Rectal smooth muscle tissue (tissue), 1 donor: Measurements from ENCODE around the gene OR6B2.

ENCODE experiments used
- H3K27ac ChIP-seq: one replicate; pipeline ENCODE4 v1.7.0; 2013; ENCODE audit warnings: low read depth, low read length, inconsistent platforms
- H3K27me3 ChIP-seq: one replicate; pipeline ENCODE4 v1.7.0; 2013; ENCODE audit warnings: low read length; ENCODE audit not compliant: control insufficient read depth, insufficient read depth
- H3K36me3 ChIP-seq: one replicate; pipeline ENCODE4 v1.7.0; 2013; ENCODE audit warnings: low read length; ENCODE audit not compliant: control insufficient read depth, insufficient read depth
- H3K4me1 ChIP-seq: one replicate; pipeline ENCODE4 v1.7.0; 2013; ENCODE audit warnings: low read length; ENCODE audit not compliant: control insufficient read depth, insufficient read depth
- H3K4me3 ChIP-seq: one replicate; pipeline ENCODE4 v1.7.0; 2013; ENCODE audit warnings: low read length
- H3K9ac ChIP-seq: one replicate; pipeline ENCODE4 v1.7.0; 2013; ENCODE audit warnings: low read length

Gene OR6B2

DNA sequence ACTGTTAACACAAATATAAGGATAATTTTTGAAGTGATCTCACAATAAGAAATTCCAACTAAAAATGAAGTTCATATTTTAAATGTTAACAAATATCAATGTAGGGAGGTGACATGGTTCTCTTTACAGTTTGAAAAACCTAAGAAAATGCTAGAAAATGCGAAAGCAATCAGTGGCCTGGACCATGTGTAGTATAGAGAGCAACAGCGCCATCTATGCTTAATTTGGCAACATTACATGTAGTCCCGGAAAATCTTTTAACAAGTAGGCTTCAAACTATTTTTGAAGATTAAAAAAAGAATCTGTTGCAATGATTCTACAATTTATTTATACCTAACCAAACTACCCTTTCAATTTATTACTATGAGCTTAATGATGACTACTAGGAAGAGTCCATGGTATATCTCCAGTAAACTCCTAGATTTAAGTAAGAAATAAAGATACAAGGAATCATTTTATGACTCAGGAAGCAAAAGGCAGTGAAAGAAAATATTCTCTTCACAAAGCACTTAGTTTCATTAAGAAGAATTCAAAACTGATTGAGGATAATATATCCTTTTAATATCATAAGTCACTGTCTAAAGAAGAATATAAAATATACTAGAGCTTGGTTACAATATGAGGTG lies 38.4 kb downstream of the OR6B2 start:
- Histone ChIP-seq H3K9ac (no peak overlapping the region), H3K27ac (peak overlapping the region; percentile 28), H3K4me3 (no peak overlapping the region), H3K36me3 (peaks cover 21% of the 10 kb centered on the region), H3K4me1 (peaks cover 8% of the 10 kb centered on the region), H3K27me3 (no peaks in the 10 kb centered on the region)

DNA sequence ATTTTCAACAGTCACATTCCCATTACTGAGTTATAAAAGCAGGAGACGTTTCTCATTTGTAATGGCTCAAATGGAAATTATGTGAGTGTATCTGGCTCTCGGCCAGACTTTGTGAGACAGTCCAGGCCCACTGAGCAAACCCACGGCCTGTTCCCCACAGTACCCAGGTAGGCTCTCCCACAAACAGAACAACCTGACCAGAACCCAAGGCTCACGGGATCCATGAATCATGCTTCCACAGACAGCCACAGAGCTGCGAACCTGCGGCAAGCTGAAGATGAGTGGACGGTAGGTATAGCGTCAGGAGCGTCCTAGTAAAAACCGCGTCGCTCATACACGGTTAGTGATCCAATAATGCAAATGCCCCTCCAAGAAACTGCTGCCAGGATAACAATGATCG lies 39.3 kb downstream of the OR6B2 start:
- no peak overlapping the region for H3K4me3 ChIP-seq
- H3K9ac ChIP-seq, result no peak overlapping the region
- H3K27ac ChIP-seq, result peak overlapping the region; percentile 28
- no peaks in the 10 kb centered on the region for H3K27me3 ChIP-seq
- peaks cover 8% of the 10 kb centered on the region for H3K4me1 ChIP-seq
- peaks cover 25% of the 10 kb centered on the region for H3K36me3 ChIP-seq

DNA sequence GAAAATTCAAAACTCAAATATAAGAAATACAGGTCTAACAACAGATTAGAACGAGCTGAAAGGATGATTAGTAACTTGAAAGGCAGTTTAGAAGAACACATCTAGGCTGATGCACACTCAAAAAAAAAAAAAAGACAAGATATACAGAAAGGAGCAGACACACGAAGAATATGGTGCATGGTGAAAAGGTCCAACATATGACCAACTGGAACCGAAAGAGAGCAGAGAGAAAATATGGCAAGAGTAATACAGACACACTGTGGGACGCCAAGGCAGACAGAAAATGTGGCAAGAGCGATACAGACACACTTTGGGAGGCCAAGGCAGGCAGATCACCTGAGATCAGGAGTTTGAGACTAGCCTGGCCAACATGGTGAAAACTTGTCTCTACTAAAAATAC lies 44.9 kb downstream of the OR6B2 start:
- peaks cover 22% of the 10 kb centered on the region for H3K36me3 ChIP-seq
- no peaks in the 10 kb centered on the region for H3K27me3 ChIP-seq
- H3K27ac ChIP-seq, result no peak overlapping the region
- H3K9ac ChIP-seq, result no peak overlapping the region
- H3K4me1 ChIP-seq, result peaks cover 3% of the 10 kb centered on the region
- H3K4me3 ChIP-seq, result no peak overlapping the region

DNA sequence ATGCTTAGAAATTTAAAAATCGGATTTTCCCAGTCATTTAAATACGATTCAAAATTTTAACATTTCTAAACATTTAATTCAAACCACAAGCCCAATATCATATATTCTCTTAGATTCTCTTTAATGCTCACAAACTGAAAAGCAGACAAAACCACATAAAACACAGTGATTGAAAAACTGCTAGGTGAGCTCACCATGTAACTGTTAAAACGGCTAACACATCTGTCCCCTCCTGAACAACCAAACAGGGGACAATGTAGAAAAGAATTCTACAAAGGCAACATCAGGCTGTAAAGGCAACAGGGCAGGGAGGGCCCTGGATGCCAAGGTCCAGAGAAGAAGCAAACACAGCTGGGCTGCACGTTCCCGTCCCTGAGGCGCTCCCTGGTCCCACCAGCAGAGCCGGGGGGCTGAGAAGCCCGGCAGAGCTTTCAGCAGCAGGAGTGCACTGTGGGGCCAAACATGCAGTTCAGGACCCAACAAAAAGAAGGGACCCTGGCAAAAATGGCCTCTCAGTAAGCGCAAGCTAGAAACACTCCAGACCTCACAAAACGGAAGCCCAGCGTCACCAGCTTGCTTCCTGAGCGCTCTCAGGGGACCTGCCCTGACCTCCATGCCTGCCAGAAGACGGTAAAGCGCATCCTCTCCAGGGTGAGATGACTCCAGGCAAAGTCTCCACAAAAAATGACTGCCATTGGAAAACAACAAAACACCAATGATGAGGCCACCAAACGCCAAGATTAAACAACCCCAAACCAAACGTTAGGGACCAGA lies 45.6 kb downstream of the OR6B2 start:
- no peak overlapping the region for H3K27ac ChIP-seq
- no peak overlapping the region for H3K9ac ChIP-seq
- H3K4me3 ChIP-seq, result no peak overlapping the region
- H3K4me1 ChIP-seq, result no peaks in the 10 kb centered on the region
- no peaks in the 10 kb centered on the region for H3K27me3 ChIP-seq
- peaks cover 22% of the 10 kb centered on the region for H3K36me3 ChIP-seq

DNA sequence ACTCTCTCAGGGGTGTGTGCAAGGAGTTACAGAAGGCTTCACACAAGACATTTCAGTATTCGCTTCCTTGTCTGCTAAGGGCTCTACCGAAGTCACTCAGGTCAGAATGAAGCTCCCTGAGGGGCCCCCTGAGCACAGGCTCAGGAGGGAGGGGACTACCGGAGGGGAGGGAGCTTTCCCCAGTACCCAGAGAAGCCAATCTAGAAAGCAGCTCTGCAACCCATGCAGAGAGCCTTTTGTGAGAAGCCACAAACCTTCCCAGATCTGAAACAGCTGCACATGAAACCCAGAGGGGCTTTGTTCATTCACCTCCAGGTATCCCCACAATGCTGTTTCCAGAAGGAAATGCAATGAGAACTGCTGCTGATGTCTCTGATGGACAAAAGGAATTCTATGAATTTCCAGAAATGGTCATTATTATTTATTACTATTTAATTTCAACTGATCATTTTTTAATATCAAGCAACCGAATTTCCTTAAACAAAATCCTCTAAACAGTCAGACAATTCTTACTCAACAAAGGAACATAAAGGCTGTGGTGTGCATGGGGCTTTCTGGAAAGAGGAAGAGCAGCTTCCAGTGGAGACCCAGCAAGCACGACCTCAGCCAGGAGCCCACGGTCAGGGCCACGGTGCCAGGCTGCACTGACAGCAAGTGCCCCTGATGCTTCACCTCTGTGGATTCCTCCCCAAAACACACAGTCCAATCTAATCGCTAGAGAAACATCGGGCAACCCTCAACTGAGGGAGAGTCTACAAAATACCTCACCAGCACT lies 47.0 kb downstream of the OR6B2 start:
- no peak overlapping the region for H3K27ac ChIP-seq
- H3K36me3 ChIP-seq, result peaks cover 12% of the 10 kb centered on the region
- no peaks in the 10 kb centered on the region for H3K4me1 ChIP-seq
- H3K4me3 ChIP-seq, result no peak overlapping the region
- H3K27me3 ChIP-seq, result no peaks in the 10 kb centered on the region
- H3K9ac ChIP-seq, result no peak overlapping the region
